HG02759 (cell line): ENCODE results near the gene GTPBP6.
"Not testable (repeated sequence)": the region's sequence is repeated elsewhere in the genome, so short reads cannot be mapped to it uniquely, and the experiment has no call there.

Experiments
- ATAC-seq: cut with Tn5 transposase; IDR thresholded peaks from one replicate; pipeline ENCODE4 v1.9.1; 2021; ENCODE audit warnings: mild to moderate bottlenecking, moderate library complexity; ENCODE audit not compliant: unreplicated experiment

GTPBP6 gene

DNA sequence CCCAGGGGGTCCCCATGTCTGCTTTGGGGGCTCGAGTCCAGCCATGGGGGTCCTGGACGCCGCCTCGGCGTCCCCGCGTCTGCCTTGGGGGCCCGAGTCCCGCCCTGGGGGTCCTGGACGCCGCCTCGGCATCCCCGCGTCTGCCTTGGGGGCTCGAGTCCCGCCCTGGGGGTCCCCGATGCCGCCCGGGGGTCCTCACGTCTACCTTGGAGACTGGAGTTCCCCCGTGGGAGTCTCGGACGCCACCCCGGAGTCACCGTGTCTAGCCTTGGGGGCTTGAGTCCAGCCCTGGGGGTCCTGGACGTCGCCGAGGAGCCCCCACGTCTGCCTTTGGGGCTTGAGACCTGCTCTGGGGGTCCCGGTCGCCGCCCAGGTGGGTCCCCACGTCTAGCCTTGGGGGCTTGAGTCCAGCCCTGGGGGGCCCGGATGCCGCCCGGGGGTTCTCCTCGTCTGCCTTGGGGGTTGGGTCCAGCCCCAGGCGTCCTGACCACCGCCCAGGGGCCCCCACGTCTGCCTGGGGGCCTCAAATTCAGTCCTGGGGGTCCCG is 1.1 kb upstream of the GTPBP6 start:
- ATAC-seq, result no peak

DNA sequence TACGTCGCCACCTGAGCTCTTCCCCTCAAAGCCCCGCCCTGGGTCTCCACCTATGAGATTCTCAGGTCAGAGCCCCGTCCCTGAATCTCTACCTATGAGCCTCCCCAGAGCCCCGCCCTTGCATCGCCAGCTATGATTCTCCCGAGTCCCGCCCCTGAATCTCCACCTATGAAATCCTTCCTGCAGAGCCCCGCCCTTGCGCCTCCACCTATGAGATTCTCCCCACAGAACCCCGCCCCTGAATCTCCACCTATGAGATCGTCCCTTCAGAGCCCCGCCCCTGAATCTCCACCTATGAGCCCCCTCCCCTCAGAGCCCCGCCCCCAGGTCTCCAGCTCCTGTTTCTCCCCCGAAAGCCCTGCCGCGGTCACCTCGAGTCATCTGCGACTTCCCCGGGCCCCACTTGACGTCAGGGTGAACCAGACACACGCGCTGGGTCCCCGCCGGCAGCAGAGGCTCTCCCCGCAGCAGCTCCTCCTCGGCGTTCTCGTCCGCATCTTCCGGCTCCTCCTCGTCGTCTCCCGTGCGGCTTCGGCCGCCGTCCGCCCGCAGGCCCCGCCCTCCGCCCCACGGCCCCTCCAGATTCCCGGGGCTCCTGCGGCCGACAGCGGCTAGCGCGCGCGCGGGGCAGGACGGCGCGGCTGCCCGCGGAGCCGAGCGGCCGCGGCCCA is 393 bp downstream of the GTPBP6 start:
- ATAC-seq, result peak; percentile 54

DNA sequence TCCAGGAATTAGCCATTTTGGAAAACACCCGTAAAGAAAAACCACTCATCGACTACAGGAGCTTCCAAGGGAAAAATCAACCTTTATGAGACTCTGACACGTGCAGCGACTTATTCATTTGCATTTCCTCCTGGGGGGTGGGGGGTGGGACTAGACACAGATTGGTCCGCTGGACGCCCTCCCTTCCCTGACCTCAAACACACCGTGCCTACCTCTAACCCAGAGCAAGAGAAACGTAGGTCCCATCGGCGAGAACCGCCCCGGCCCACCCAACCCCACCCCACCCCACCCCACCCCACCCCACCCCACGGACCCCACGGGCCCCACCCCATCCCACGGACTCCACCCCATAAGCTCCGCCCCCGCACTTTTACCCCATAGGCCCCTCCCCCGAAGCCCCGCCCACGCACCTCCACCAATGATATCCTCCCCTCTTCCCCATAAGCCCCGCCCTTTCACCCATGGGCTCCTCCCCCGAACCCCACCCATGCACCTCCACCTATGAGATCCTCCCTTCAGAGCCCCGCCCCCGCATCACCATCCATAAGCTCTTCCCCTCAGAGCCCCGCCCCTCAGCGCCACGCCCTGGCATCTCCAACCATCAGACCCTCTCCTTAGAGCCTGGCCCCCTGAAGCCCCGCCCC is 1.1 kb downstream of the GTPBP6 start:
- no peak for ATAC-seq

DNA sequence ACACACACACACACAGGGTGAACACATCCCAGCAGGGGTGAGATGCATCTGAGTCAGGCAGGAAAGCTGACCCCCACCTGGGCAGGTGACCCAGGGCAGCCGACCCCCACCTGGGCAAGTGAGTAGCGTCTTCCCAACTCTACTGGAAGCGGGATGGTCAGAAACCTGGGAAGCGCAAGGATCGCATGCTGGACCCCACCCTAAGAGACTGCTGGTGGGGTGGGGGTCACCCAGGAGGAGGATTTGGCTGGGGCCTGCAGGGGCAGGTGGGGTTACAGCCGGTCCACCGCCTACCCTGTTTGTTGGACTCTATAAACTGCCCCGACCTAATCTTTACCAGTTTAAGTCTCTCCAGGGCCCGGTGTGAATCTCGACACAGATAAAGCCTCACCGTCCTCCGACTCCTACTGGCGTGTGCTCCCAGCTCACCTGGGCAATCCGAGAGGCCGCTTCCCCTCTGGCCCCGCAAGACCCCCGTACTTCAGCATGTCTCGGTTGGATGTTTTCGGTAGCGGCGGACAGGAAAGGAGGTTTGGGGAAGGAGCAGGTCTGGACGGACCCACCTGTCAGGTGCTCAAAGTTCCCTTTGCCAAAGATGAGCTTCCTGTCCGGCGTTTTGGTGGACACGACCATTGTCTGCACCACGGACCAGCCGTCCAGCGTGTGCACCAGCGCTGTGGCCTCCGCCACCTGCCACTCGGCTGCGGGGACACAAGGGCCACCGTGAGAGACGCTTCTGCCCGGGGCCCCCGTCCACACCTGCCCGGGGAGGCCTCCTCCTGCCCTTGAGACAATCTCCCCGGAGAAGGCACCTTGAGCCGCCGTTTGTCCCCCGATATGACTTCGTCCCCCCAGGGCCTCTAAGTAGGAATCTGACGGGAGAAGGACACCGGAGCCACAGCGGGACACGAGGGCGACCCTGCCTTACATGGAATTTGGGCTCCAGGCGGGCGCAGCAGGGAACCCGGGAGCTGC is 2.0 kb downstream of the GTPBP6 start:
- no peak for ATAC-seq

DNA sequence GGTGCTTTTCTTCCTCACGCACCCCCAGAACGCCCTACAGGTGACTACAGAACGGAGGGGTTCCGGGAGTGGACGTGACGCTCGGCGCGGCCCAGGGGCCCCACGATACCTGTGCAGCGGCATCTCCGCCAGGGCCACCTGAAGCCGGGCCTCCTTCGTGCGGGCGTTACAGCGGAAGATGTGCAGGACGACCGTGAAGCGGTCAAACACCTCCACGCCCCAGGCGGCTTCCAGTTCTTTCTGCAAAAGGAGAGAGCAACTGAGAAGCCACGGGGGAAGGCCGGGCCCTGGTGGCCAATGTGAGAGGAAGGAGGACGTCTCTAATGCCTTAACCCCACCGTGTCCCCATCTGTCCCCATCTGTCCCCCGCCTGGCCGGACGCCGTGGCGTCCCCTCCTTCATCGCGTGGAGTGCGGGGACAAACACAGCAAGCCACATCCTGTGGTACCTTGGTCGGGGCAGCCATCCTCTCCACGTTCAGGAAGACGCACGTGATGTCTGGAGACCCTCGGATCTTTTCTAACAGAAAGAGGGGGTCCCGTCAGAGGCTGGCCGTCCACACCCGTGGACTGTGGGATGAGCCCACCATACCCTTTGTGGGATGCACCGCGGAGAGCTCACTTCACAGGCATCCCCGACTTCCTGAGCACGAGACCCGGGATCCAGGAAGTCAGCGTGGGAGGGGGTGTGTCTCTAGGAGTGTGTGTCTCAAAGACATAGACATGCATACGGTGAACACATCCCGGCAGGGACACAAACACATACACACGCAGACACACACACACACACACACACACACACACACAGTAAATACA is 3.6 kb downstream of the GTPBP6 start:
- no peak for ATAC-seq

DNA sequence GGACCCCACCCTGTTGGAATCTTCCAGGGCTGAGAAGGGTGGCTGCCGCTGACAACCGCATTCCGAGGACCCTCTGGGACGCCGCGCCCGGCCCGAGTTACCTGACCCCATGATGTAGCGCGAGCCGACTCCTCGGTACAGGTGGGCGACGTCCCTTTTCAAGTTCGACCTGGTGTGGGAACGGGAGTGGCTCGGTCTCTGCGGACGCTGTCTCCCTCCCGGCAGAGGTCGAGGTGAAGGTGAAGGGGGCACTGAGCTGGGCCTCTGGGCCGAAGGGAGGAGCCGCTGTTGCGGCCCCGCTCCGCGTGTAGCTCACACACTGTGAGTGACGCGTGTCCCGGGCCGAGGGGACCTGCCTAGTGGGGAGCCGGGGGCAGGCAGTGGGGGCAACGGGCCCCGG is 4.5 kb downstream of the GTPBP6 start:
- ATAC-seq, result no peak

DNA sequence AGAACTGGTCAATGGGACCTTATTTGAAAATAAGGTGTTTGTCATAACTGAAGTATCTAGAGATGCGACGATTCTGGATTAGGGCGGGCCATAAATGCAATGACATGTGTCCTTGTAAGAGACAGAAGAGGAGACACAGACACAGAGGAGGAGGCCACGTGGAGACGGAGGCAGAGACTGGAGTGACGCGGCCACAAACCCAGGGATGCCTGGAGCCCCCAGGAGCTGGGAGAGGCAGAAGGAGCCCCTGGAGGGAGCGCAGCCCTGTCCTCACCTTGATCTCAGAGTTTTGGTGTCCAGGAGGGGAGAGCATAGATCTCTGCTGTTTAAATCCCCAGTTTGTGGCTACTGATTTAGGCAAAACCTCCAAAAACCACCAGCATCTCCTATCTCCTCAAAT is 5.0 kb downstream of the GTPBP6 start:
- no peak for ATAC-seq

DNA sequence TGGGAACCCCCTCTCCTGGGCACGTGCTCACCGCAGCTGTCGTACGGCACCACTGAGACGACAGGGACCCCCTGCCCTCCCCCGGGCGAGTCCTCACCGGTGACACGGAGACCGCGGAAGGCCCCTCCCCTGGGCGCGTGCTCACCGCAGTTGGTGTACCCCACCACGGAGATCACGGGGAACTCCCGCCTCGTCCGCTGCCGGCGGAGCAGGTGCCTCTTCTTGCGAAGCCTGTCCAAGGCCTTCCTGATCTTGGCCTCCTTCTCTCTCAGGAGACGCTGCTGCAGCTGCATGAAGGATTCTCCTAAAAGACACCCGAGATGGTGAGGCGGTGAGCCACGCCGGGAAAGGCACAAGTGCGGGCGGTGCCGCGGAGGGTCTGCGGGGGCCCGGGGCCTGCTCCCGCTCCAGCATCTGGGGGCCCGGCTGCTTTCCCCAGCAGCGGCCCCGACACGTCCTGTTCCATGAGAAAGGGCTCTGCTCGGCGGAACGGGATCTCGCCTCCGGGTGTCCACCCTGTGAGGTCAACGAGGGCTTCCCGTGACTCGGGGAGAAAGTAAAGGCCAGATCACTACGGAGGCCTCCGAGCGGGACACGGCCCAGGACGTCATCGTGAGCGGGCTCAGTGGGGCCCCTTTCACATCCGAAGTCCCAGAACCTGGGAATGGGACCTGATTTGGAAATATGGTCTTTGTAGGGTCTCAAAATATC is 5.8 kb downstream of the GTPBP6 start:
- no peak for ATAC-seq

DNA sequence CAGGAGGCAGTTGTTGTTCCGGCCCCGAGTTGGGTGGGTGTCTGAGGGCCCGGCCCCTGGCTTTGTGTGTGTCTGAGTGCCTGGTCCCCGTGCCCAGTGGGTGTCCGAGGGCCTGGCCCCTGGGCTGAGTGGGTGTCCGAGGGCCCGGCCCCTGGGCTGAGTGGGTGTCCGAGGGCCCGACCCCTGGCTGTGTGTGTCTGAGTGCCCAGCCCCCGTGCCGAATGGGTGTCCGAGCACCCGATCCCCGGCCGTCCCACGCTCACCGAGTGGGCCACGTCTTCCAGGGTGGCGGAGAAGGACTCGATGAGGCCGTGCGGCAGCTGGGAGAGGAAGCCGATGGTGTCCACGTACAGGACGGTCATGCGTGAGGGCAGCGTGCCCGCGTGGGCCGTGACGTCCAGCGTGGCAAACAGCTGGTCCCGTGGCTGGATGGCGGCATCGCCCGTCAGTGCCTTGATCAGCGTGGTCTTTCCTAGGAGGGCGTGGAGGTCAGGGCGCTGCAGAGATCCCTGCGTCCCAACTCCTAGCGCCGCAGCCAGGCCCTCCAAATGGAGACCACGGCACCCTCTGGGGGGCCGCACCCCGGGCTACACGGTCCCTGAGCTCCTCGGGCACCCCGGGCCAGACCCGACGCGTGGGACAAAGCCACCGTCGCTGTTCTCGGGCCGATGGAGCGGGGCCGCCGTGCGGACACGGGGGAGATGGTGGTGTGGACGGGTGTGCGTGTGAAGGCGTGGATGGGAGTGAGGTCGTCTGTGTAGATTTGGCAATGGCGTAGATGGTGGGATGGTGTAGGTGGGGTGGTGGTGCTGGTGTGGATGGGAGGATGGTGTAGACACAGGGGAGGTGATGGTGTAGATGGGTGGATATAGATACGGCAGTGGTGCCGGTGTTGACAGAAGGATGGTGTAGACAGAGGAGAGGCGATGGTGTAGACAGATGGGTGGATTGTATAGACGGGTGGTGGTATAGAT is 7.2 kb downstream of the GTPBP6 start:
- no peak for ATAC-seq

DNA sequence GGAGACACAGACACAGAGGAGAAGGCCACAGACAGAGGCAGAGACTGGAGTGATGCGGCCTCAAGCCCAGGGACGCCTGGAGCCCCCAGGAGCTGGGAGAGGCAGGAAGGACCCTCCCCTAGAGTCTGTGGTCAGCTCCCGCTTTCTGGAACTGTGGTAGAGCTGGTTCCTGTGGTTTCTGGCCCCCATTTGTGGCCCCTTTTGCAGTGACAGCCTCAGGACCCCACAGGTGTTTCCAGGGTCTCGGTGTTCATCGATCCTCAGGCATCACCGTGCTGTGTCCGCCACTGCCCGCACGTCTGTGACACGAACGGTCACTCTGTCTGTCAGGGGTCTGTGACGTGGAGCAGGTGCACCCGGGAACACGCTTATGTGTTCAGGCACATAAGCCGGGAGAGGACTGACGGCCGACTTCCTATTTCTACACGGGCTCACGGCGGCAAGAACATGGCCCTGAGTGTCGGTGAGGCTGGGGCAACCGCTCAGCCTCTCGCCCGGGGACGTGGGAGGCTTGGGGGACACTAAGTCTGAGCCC is 7.9 kb downstream of the GTPBP6 start:
- no peak for ATAC-seq

DNA sequence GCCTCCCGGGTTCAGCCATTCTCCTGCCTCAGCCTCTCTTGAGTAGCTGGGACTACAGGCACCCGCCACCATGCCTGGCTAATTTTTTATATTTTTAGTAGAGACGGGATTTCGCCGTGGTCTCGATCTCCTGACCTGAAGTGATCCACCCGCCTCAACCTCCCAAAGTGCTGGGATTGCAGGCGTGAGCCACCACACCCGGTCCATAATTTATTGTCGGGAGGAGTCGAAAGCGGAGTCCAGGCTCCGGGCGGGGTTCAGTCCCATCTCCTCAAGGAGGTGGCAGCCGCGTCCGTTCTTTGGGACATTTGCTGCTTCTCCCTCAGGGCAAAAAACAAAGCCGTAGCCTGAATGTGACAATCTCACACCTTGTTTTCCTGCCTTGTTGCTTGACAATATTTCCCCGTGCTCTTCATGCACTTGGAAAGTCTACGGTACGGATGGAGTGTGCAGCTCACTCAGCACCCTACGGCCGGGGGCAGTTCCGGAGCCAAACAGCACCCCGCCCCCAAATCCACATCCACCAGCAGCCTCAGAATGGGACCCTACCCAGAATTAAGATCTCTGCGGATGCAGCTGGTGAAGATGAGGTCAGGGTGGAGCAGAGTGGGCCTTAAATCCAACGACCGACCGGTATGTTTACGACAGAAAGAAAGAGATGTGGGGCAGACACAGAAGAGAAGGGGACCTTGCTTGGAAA is 9.6 kb downstream of the GTPBP6 start:
- no peak for ATAC-seq

DNA sequence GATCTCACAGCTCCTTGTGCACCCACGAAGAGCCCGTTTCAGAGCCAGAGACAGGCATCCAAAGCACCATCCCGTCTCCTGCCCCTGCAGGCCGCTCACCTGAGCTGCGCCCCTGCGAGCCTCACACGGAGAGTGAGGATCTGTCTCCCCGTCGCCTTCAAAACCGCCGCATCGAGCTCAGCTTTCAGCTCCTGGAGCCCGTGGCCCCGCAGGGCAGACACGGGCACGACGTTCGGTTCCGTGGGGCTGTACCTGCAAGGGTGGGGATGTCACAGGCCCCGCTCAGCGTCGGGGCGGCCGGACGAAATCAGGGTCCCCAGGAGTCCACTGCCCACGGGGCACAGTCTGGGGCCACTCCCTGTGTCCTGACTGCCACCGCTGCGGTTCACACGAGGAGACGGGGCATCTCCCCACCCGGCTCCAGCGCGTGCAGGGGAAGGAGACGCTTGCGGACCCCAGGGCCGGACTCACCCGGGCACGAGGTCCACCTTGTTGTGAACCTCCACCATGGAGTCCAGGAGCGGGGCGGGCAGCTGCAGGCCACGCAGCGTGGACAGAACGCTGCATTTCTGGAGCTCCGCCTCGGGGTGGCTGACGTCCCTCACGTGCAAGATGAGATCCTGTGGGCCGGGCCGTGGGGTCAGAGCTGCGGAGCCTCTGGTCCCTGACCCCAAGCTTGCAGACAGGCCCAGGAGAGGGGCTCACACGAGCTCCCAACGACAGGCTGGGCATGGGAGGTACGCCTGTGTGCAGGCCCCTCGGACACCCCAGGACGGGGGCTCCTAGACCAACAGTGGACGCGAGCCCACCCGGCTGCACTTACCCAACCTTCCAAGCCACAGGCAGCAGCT is 11.1 kb downstream of the GTPBP6 start:
- no peak for ATAC-seq

DNA sequence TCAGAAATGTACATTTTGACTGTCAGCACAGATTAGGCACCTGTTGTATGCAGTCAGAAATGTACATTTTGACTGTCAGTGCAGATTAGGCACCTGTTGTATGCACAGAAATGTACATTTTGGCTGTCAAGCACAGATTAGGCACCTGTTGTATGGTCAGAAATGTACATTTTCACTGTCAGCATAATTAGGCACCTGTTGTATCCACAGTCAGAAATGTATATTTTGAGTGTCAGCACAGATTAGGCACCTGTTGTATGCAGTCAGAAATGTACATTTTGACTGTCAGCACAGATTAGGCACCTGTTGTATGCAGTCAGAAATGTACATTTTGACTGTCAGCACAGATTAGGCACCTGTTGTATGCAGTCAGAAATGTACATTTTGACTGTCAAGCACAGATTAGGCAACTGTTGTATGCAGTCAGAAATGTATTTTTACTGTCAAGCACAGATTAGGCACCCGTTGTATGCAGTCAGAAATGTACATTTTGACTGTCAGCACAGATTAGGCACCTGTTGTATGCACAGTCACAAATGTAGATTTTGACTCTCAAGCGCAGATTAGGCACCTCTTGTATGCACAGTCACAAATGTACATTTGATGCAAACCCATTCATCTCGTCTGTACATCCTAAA is 11.9 kb downstream of the GTPBP6 start:
- not testable (repeated sequence) for ATAC-seq

DNA sequence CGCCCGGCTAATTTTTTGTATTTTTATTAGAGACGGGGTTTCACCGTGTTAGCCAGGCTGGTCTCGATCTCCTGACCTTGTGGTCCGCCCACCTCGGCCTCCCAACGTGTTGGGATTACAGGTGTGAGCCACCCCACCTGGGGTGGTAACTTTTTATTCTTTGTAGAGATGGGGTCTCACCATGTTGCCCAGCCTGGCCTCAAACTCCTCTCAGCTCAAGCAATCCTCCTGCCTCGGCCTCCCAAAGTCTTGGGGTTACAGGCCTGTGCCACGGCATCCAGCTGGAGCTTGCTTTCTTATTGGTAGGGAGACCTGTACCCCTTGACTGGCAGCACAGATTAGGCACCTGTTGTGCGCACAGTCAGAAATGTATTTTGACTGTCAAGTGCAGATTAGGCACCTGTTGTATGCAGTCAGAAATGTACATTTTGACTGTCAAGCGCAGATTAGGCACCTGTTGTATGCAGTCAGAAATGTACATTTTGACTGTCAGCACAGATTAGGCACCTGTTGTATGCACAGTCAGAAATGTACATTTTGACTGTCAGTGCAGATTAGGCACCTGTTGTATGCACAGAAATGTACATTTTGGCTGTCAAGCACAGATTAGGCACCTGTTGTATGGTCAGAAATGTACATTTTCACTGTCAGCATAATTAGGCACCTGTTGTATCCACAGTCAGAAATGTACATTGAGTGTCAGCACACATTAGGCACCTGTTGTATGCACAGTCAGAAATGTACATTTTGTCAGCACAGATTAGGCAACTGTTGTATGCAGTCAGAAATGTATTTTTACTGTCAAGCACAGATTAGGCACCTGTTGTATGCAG is 12.6 kb downstream of the GTPBP6 start:
- not testable (repeated sequence) for ATAC-seq

DNA sequence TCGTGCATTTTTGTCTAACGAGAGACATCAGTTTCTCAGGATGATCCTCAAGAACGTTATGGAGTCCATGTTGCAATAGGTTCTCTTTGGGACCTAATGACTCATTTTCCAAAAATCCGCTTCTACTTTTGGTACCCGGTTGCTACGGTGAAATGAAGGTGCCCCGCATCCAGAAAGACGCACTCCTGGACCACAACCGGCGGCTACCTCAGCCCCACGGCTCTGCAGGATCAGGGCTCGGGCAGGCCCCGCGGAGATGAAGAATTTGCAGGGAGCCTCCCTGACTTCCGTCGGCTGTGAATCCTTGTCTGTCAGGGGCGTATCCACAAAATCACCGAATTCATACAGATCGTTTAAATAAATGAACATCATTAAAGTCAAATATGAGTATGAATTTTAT is 15.6 kb downstream of the GTPBP6 start:
- ATAC-seq, result no peak

DNA sequence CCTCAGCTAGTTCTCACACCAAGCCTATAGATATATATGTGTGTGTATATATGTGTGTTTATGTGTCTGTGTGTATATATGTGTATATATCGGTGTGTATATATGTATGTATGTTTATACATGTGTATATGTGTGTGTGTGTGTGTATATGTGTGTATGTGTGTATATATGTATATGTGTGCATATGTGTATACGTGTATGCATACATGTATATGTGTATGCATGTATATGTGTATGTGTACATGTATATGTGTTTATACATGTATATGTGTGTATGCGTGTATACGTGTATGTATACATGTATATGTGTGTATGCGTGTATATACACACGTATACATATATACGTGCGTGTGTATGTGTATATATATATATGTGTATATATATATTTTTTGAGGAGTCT is 18.3 kb downstream of the GTPBP6 start:
- ATAC-seq, result no peak
